OCI-LY3 (cell line): ENCODE results near the gene HERC5.

Experiments used
- EZH2phosphoT487 ChIP-seq: fragments of 200-600 bp; shearing (Covaris generic); IDR thresholded peaks from 2 replicates; pipeline ENCODE4 v1.6.1; 2018; ENCODE audit warnings: antibody characterized with exemption, mixed run types, low read depth
- TF ChIP-seq, protein P1 (sequence below): fragments of 200-600, 300-600 bp; sonication (generic); IDR thresholded peaks from 2 replicates; pipeline ENCODE4 v1.5.1; 2014; ENCODE audit warnings: antibody characterized with exemption, low read length, low read depth

GRCh38 chr4:88442689-88443191 lies 14.2 kb upstream of the HERC5 start:
- TF ChIP-seq, protein P1, sequence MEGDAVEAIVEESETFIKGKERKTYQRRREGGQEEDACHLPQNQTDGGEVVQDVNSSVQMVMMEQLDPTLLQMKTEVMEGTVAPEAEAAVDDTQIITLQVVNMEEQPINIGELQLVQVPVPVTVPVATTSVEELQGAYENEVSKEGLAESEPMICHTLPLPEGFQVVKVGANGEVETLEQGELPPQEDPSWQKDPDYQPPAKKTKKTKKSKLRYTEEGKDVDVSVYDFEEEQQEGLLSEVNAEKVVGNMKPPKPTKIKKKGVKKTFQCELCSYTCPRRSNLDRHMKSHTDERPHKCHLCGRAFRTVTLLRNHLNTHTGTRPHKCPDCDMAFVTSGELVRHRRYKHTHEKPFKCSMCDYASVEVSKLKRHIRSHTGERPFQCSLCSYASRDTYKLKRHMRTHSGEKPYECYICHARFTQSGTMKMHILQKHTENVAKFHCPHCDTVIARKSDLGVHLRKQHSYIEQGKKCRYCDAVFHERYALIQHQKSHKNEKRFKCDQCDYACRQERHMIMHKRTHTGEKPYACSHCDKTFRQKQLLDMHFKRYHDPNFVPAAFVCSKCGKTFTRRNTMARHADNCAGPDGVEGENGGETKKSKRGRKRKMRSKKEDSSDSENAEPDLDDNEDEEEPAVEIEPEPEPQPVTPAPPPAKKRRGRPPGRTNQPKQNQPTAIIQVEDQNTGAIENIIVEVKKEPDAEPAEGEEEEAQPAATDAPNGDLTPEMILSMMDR = no peak
- TF ChIP-seq EZH2phosphoT487 = no peak
